ENCODE data around the gene MLXIP. TPM values are rescaled to one million over a fixed set of nuclear protein-coding genes. Genes with fewer than 3 reads are reported as not detected.

MLXIP gene
- total and polyA plus RNA-seq, 2 of the 4 experiments (the other 2 are of a cell fraction) = 2.7 to 10.8 TPM

- Histone ChIP-seq H3K18ac (ENCODE audit: low read depth, low read length) (no peak overlapping the region), H2AK5ac (ENCODE audit: low read depth, low read length) (no peak overlapping the region), H3K9ac (ENCODE audit: low read depth, low read length) (no peak overlapping the region), H2BK120ac (ENCODE audit: low read depth, low read length) (no peak overlapping the region), H2BK15ac (ENCODE audit: low read depth, low read length) (no peak overlapping the region), H2BK20ac (ENCODE audit: low read depth, low read length) (no peak overlapping the region), H3K4ac (ENCODE audit: low read depth, low read length) (no peak overlapping the region), H2AK9ac (replicated peaks; ENCODE audit: low read depth, low read length, poor library complexity) (peak overlapping the region; percentile 55), H3K36me3 (ENCODE audit: control insufficient read depth, insufficient read depth, low read length) (peaks cover 70% of the 10 kb centered on the region), H3K27ac (ENCODE audit: insufficient read depth, low read length) (no peak overlapping the region), H3K23ac (ENCODE audit: low read depth, low read length) (no peak overlapping the region), H2BK5ac (ENCODE audit: low read depth, low read length, poor library complexity, severe bottlenecking) (no peak overlapping the region), H3K14ac (replicated peaks; ENCODE audit: low read depth, low read length) (no peak overlapping the region), H3K27me3 (ENCODE audit: control insufficient read depth, insufficient read depth, low read length) (no peaks in the 10 kb centered on the region), H3K4me1 (ENCODE audit: control insufficient read depth, insufficient read depth, low read length) (no peaks in the 10 kb centered on the region), H3K4me2 (ENCODE audit: low read depth, low read length) (no peak overlapping the region), H4K8ac (ENCODE audit: low read depth in 2 of 2, low read length in 2 of 2) (no peak overlapping the region), H3K79me1 (ENCODE audit: low read depth in 1 of 2, low read length in 2 of 2) (no peaks in the 10 kb centered on the region), H4K20me1 (ENCODE audit: insufficient read depth, low read length) (no peaks in the 10 kb centered on the region), H3K56ac (ENCODE audit: extremely low read depth, insufficient read depth, low read length) (no peak overlapping the region), H2AFZ (replicated peaks; ENCODE audit: low read length, poor library complexity) (no peak overlapping the region), H4K5ac (ENCODE audit: low read depth, low read length) (no peak overlapping the region), H4K91ac (ENCODE audit: insufficient read depth, low read depth, low read length) (no peak overlapping the region), H3K9me3 (ENCODE audit: control insufficient read depth, insufficient read depth, low read length) (no peaks in the 10 kb centered on the region), H3K9me1 (ENCODE audit: insufficient read depth, low read length) (peaks cover 3% of the 10 kb centered on the region; the same call in 1 of the 2 replicates), H3K4me3 (ENCODE audit: insufficient read depth, low read depth, low read length) (no peak overlapping the region)
- BruUV-seq (replicated peaks) = no TSS peak
- TF ChIP-seq, protein P1, sequence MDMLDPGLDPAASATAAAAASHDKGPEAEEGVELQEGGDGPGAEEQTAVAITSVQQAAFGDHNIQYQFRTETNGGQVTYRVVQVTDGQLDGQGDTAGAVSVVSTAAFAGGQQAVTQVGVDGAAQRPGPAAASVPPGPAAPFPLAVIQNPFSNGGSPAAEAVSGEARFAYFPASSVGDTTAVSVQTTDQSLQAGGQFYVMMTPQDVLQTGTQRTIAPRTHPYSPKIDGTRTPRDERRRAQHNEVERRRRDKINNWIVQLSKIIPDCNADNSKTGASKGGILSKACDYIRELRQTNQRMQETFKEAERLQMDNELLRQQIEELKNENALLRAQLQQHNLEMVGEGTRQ (IDR thresholded peaks at IDR 0.05; ENCODE audit: low read depth, low read length) = no peak
- TF ChIP-seq RAD21 (IDR thresholded peaks at IDR 0.05; ENCODE audit: low read length) (no peak), CHD1 (IDR thresholded peaks at IDR 0.05; ENCODE audit: low read depth, low read length) (no peak), RFX5 (IDR thresholded peaks at IDR 0.05; ENCODE audit: low read depth, low read length) (no peak)
- TF ChIP-seq, protein P2, sequence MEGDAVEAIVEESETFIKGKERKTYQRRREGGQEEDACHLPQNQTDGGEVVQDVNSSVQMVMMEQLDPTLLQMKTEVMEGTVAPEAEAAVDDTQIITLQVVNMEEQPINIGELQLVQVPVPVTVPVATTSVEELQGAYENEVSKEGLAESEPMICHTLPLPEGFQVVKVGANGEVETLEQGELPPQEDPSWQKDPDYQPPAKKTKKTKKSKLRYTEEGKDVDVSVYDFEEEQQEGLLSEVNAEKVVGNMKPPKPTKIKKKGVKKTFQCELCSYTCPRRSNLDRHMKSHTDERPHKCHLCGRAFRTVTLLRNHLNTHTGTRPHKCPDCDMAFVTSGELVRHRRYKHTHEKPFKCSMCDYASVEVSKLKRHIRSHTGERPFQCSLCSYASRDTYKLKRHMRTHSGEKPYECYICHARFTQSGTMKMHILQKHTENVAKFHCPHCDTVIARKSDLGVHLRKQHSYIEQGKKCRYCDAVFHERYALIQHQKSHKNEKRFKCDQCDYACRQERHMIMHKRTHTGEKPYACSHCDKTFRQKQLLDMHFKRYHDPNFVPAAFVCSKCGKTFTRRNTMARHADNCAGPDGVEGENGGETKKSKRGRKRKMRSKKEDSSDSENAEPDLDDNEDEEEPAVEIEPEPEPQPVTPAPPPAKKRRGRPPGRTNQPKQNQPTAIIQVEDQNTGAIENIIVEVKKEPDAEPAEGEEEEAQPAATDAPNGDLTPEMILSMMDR (conservative IDR thresholded peaks at IDR 0.05; ENCODE audit: low read depth, low read length) = no peak
- CTCF ChIA-PET = no interaction called here
- intact Hi-C loops (cut with micrococcal nuclease) = no loop called here
- 100% methylated on average over 3 of the region's 8 CpGs; no CpG with 5 or more reads in 1 of the 2 experiments for WGBS, 2 experiments (ENCODE audit: extremely low coverage in 2 of 2, insufficient read length in 1 of 2)
- POLR2A ChIA-PET (ENCODE audit: unreplicated experiment) = no interaction called here
- DNase-seq (no peak), ATAC-seq (ENCODE audit: low read depth) (no peak)
- in situ Hi-C loops (cut with MboI; ENCODE audit: low sequenced_read_pairs) = no loop called here
- dilution Hi-C loops (cut with HindIII; ENCODE audit: low sequenced_read_pairs, unreplicated experiment) = no loop called here
These were observed 61.4 kb downstream of the MLXIP start for GRCh38 chr12:122139941-122140340.

Data from IMR-90 (cell line).